HepG2 (cell line): ENCODE results near the gene ZFP28. TPM values are rescaled to one million over a fixed set of nuclear protein-coding genes. Genes with fewer than 3 reads are reported as not detected.
A peak's percentile ranks its signal among the peaks of the same experiment; 100 is the strongest.

Experiments used
- ARID4A ChIP-seq: sonication (generic); formaldehyde crosslinking; IDR thresholded peaks from 2 replicates; pipeline ENCODE4 v1.5.0; 2020; ENCODE audit warnings: mild to moderate bottlenecking, missing genetic modification reagents, borderline replicate concordance
- ATF7-NPFF ChIP-seq: sonication (generic); formaldehyde crosslinking; IDR thresholded peaks from 2 replicates; pipeline ENCODE4 v1.8.1; 2023; ENCODE audit warnings: mild to moderate bottlenecking, low read depth, missing genetic modification reagents, moderate library complexity
- HNF4A ChIP-seq: sonication (generic); formaldehyde crosslinking; IDR thresholded peaks from 2 replicates; pipeline ENCODE4 v1.4.0; 2020; ENCODE audit warnings: missing genetic modification reagents
- HNRNPL ChIP-seq: fragments of 200-400 bp; formaldehyde crosslinking; IDR thresholded peaks from 2 replicates; pipeline ENCODE4 v1.6.1; 2017; ENCODE audit warnings: mild to moderate bottlenecking, low read depth, low read length
- HNRNPLL ChIP-seq: fragments of 200-400 bp; formaldehyde crosslinking; IDR thresholded peaks from 2 replicates; pipeline ENCODE4 v1.6.1; 2017; ENCODE audit warnings: mild to moderate bottlenecking, low read depth, low read length; ENCODE audit not compliant: poor library complexity, severe bottlenecking
- IRX3 ChIP-seq: sonication (generic); formaldehyde crosslinking; IDR thresholded peaks from 2 replicates; pipeline ENCODE4 v1.8.1; 2023; ENCODE audit warnings: mild to moderate bottlenecking, low read depth, missing genetic modification reagents, borderline replicate concordance
- KDM5B ChIP-seq: sonication (generic); formaldehyde crosslinking; IDR thresholded peaks from 2 replicates; pipeline ENCODE4 v1.4.0; 2020; ENCODE audit warnings: missing genetic modification reagents, mild to moderate bottlenecking, borderline replicate concordance
- MAFG ChIP-seq: sonication (generic); formaldehyde crosslinking; IDR thresholded peaks from 2 replicates; pipeline ENCODE4 v1.5.1; 2020; ENCODE audit warnings: mild to moderate bottlenecking, missing genetic modification reagents
- MIER3 ChIP-seq: IDR thresholded peaks from 2 replicates; pipeline ENCODE4 v1.6.1; 2016; ENCODE audit warnings: missing compliant biosample characterization, borderline replicate concordance
- NFE2 ChIP-seq: sonication (generic); formaldehyde crosslinking; IDR thresholded peaks from 2 replicates; pipeline ENCODE4 v1.4.0; 2020; ENCODE audit warnings: missing genetic modification reagents
- RBM39 ChIP-seq: fragments of 200-400 bp; formaldehyde crosslinking; IDR thresholded peaks from one replicate; pipeline ENCODE4 v1.6.1; 2018; ENCODE audit warnings: antibody characterized with exemption, mild to moderate bottlenecking, low read depth, low read length; ENCODE audit not compliant: poor library complexity, severe bottlenecking
- SRSF9 ChIP-seq: fragments of 200-400 bp; formaldehyde crosslinking; IDR thresholded peaks from 2 replicates; pipeline ENCODE4 v1.6.1; 2018; ENCODE audit warnings: borderline replicate concordance, mild to moderate bottlenecking, low read depth, low read length; ENCODE audit not compliant: insufficient read depth, poor library complexity, severe bottlenecking
- ZBTB38 ChIP-seq: sonication (generic); formaldehyde crosslinking; IDR thresholded peaks from 2 replicates; pipeline ENCODE4 v1.5.1; 2020; ENCODE audit warnings: mild to moderate bottlenecking, missing genetic modification reagents
- ZFYVE20 ChIP-seq: sonication (generic); formaldehyde crosslinking; IDR thresholded peaks from 2 replicates; pipeline ENCODE4 v1.8.0; 2023; ENCODE audit warnings: low read depth, mild to moderate bottlenecking, moderate library complexity, missing genetic modification reagents, borderline replicate concordance
- ZMYM2 ChIP-seq: sonication (generic); formaldehyde crosslinking; IDR thresholded peaks from 2 replicates; pipeline ENCODE4 v1.8.0; 2022; ENCODE audit warnings: mild to moderate bottlenecking, missing genetic modification reagents
- ZNF160 ChIP-seq: sonication (generic); formaldehyde crosslinking; IDR thresholded peaks from 2 replicates; pipeline ENCODE4 v1.8.0; 2022; ENCODE audit warnings: mild to moderate bottlenecking, inconsistent platforms, missing genetic modification reagents
- ZNF350 ChIP-seq: sonication (generic); formaldehyde crosslinking; IDR thresholded peaks from 2 replicates; pipeline ENCODE4 v1.4.0; 2020; ENCODE audit warnings: mild to moderate bottlenecking, low read depth, missing genetic modification reagents, borderline replicate concordance
- ZNF687 ChIP-seq: sonication (generic); formaldehyde crosslinking; IDR thresholded peaks from 2 replicates; pipeline ENCODE4 v1.5.1; 2020; ENCODE audit warnings: mild to moderate bottlenecking, missing genetic modification reagents, moderate library complexity
- ZNF772 ChIP-seq: sonication (generic); formaldehyde crosslinking; IDR thresholded peaks from 2 replicates; pipeline ENCODE4 v1.5.0; 2020; ENCODE audit warnings: mild to moderate bottlenecking, missing genetic modification reagents
- ZNF780A ChIP-seq: sonication (generic); formaldehyde crosslinking; IDR thresholded peaks from 2 replicates; pipeline ENCODE4 v1.8.0; 2022; ENCODE audit warnings: mild to moderate bottlenecking, missing genetic modification reagents, moderate library complexity
- polyA plus RNA-seq, 8 experiments: library from polyadenylated mRNA; depleted of rRNA in 3 of 8; stranded (reverse) in 7 of 8; unstranded in 1 of 8; fragments of >200 nt; fragmentation: Illumina TruSeq in 4 of 8; extraction: Trizol in 4 of 8; gene quantifications; 2 replicates each; pipeline versions ENCODE4 v1.2.1 to v1.2.3, GENCODE V29; 2011 to 2016; ENCODE audit warnings: low read depth in 4 of 8, missing spikeins in 1 of 8, mixed read lengths in 1 of 8; ENCODE audit not compliant: insufficient read depth in 1 of 8
- total RNA-seq, 5 experiments: library from RNA; depleted of rRNA; stranded (reverse); fragments of >200 nt; fragmentation: Illumina TruSeq; extraction: Trizol; gene quantifications; 2 replicates each; pipeline ENCODE4 v1.2.3, GENCODE V29; 2016; ENCODE audit warnings: low read depth in 1 of 5

The ZFP28 gene
- total and polyA plus RNA-seq, 2 of the 13 experiments (the other 11 are each of a cell fraction or from before 2014, with no cell fraction given): not detected

- no peak for TF ChIP-seq SRSF9
- peak; percentile 45 for TF ChIP-seq HNRNPLL
- peak; percentile 48; the same call in 1 of the 2 replicates for TF ChIP-seq ZFYVE20 (CRISPR knock-in tag)
- TF ChIP-seq ZNF687 (CRISPR knock-in tag): peak; percentile 82
- peak; percentile 76 for TF ChIP-seq ZNF772 (CRISPR knock-in tag)
- TF ChIP-seq KDM5B (CRISPR knock-in tag): peak; percentile 67; the same call in 1 of the 2 replicates
- TF ChIP-seq ZBTB38 (CRISPR knock-in tag): 0 out of 2 replicates have a peak, but pooled peaks have one; percentile 55
- no peak for TF ChIP-seq HNRNPL
- TF ChIP-seq NFE2 (CRISPR knock-in tag): no peak
- no peak for TF ChIP-seq MAFG (CRISPR knock-in tag)
- no peak for TF ChIP-seq MIER3 (CRISPR knock-in tag)
- TF ChIP-seq ATF7-NPFF (CRISPR knock-in tag): 0 out of 2 replicates have a peak, but pooled peaks have one; percentile 55
- TF ChIP-seq ARID4A (CRISPR knock-in tag): peak; percentile 87; the same call in 1 of the 2 replicates
- 0 out of 2 replicates have a peak, but pooled peaks have one; percentile 61 for TF ChIP-seq IRX3 (CRISPR knock-in tag)
- no peak for TF ChIP-seq ZMYM2
- no peak for TF ChIP-seq HNF4A (CRISPR knock-in tag)
- TF ChIP-seq RBM39: no peak
- peak; percentile 49; the same call in 1 of the 2 replicates for TF ChIP-seq ZNF160 (CRISPR knock-in tag)
- 0 out of 2 replicates have a peak, but pooled peaks have one; percentile 64 for TF ChIP-seq ZNF780A (CRISPR knock-in tag)
- TF ChIP-seq ZNF350 (CRISPR knock-in tag): no peak
Measured at GRCh38 chr19:56594783-56595547, 56.2 kb downstream of the ZFP28 start, which contains the start of gene ZNF71 (continued).
